T-helper 1 cell (primary cell): ENCODE results near the gene SEMA7A.

Experiments used
- DNase-seq, 5 donors: peaks; one replicate each; pipeline ENCODE4 v3.0.0-alpha.2; 2012 to 2020

SEMA7A gene

DNA sequence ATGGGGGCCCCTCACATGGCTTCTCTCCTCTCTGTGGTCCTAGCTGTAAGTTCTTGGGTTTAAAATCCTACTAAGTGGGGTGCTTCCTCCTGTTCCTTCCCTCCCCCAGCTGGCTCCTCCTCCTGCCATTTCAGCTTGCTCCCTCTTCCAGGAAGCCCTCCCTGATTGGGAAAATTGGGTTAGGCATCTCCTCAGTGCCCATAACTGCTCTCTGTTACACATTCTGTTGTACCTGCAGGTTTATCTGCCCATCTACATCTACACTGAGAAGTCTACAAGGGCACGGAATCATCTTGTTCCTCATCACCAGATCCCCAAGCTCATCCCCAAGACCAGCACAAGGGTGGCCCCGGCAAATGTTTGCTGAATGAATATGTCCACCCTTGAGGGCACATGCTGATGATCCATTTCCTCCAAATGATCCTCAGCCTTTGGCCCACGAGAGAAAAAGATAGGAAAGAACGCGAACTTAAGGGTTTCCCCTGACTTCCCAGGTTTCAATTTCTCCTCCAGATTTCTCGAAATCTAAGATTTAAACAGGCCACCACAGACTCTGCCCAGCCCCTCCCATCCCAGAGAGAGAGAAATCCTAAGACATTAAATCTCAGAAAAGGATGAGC is 3.9 kb downstream of the SEMA7A start:
- no peak for DNase-seq

DNA sequence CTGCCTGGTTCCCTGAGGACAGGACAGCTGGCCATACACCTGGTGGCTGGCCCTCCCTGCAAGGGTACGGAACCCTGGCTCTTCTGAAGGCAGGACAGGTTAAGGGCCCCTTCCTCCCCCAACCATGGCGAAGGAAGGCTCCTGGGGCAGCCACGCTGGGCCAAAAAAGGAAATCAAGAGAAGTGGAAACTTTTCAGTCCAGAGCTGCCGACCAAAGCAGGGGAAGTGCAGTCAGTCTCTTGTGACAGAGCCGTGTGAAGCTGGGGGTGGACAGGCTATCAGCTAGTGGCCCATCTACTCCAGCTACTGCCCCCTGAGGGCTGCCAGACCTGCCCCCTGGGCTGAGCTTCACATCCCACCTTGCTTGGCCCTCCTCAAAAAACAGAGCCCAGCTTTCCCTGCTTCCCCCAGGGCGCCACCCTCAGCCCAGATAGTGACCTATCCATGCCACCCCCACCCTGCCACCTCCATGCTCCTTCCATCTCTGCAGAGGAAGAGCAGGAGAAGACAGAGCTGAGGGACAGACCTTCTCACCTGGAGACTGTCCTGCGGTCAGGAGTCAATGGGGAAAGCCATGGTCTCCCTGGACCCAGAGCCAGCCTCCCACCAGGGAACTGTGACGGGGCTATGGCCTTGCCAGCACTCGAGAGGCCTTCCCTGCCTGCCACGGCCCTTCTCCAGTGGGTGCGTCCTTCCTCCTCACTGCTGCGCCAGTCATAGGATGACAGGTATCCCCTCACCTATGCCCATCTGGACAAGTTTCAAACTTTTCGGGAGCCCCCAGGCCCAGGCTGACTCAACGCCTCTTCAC is 4.6 kb downstream of the SEMA7A start:
- DNase-seq: no peak

DNA sequence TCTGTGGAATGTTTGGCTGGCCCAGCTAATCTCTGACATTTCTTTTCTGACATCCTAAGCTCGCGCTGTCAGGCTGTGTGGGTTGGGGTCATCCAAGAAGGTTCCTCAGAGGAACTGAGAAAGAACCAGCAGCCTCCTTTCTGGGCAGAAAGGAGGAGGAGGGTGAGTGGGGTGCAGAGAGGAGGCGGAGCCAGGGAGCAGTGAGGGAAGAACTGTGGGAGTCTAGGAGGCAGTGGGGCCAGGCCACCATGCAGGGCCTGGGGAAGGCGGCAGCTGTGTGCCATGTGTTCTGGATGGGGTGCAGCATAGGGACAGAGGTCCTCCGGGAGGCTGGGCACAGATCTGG is 5.3 kb downstream of the SEMA7A start:
- no peak for DNase-seq

DNA sequence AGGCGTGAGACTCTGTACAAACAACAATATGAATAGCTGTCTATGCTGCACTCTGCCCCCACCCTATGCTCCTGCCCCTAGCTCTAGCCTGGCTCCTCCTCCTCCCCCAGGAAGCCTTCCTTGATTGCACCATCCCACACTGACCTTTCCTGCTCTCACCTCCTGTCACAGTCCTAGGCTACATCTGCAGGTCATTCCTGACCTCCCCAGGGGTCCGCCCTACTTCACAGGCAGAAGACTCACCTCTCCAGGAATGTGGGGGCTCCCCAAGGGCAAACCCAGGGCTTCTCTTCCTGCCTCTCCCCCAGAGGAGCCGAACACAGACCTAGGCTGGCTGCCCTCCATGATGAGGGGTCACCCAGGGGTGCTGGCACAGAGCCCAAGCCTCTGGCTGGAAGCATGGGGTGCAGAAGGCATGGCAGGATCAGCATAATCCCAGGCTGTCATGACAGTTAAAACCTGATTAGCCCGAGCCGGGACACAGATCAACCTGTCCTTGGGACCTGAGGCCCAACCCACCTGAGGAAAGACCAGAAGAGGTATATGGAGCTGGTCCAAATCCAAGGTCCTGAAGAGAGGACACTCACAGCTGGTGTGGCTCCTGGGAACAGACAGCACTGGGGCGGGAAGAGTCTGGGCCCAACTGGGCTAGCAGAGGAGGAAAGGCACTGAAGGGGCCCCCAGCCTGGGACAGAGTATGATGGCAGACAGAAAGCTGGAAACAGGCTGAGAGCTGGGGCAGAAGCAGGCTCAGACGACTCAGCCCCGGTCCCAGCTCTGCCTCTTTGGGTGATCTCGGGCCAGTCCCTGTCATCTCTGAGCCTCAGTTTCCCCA is 5.9 kb downstream of the SEMA7A start:
- no peak for DNase-seq

DNA sequence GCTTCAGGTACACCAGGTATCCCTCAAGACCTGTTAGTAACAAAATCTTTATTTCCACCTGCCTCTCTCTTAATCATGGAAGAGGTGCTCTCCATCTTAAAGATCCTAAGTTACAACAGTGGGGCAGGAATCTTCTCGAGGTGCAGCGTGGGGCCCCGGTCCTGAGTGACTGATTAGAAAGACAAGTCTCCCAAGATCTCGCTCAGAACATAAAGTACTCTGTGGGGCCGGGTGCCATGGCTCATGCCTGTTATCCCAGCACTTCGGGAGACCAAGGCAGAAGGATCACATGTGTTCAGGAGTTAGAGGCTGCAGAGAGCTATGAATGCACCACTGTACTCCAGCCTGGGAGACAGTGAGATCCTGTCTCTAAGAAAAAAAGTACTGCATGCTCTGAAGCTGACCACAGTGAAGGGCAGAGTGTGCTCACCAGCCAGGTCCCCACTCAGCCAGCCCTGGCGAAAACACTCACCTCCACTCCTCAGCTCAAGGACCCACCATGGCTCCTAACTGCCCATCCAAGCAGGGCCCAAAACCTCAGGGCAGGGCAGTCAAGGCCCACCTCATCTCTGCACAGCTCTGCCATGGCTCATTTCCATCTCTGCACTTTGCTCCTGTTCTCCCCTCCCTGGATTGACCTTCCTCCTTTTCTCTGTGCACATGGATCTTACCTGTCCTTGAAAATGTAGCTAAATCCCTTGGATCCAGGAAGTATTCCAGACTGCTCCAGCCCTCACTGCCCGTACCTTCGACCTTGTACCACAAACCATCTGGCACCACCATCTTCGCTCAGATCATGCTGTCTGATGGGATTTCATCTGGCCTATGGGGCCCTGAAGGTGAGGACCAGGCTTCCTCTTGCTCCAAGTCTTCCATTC is 7.1 kb downstream of the SEMA7A start:
- no peak for DNase-seq

DNA sequence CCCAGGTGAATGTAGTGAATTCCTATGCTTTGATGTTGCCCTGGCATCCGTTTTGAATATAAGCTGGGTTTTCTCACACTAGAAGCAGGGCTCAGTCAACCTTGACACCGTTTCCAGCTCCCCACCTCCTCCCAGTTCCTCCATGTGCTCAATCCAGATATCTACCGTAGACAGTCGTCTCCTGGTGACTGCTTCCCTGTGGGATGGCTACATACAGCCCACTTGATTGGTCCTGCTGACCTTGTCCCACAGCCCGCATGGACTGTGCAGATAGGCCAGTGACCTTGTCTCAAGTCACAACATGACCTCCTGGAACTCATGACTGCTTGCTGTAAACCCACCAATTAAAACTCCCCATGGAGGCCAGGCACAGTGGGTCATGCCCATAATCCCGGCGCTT is 8.1 kb downstream of the SEMA7A start:
- no peak for DNase-seq

DNA sequence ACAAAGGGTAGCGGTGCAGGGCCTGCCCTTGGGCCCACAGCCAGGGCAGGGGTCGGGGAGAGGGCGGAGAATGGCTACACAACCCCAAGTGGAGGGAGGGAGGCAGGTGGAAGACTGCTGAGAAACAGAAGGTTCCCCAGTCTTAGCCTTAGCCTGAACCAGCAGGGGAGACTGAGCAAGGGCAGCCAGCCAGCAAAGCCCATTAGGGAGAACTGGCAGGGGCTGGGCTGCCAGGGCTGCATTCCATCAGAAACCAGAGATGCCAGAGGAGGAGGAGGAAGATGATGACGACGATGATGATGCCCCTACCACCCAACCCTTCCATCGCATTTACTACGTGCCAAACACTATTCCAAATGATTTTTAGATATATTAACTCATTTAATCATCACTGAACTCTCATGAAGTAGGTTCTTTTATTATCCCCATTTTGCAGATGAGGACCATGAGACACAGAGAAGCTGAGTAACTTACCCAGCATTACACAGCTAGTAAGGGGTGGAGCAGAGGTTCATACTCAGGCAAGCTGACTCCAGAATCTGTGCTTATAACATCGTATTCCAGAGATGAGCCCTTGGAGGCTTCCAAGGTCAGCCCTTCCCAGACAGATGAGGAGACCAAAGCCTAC is 8.7 kb downstream of the SEMA7A start:
- no peak for DNase-seq

DNA sequence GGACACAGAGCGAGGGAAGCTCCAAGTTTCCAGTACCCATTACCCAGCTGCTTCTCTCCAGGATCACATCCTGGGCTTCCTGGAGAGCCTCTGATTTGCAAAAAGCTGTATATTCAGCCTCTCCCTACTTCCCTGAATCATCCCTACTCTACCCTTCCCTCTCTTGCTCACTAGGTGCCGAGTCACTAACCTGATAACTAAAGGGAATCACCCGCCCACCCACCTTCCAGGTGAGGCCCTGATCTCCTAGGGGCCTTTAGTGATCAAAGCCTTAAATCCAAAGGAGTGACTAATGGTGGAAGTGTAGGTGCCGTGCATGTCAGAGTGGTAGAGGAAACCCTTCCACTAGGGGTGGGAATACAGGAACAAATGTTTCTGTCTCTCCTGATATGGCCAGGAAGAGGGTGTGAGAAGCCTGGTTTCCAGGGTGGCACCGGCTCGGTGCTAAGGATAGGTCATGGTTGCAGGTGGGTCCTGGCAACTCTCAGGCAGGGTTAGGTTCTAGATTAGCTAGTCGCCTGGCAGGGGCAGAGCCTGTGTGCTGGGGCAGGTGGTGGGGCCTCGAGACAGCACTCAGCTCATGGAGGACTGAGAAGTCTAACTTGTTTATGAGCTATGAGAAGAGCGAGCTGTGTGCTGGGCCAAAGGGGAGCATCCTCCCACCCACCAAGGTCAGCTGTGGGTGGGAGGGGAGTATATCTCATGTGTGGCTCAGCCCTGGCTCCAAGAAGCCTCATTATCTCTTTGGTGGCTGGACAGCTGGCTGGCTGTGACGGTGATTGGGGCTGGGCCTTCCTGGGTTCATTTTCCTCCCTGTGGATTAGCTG is 10.1 kb downstream of the SEMA7A start:
- no peak for DNase-seq

DNA sequence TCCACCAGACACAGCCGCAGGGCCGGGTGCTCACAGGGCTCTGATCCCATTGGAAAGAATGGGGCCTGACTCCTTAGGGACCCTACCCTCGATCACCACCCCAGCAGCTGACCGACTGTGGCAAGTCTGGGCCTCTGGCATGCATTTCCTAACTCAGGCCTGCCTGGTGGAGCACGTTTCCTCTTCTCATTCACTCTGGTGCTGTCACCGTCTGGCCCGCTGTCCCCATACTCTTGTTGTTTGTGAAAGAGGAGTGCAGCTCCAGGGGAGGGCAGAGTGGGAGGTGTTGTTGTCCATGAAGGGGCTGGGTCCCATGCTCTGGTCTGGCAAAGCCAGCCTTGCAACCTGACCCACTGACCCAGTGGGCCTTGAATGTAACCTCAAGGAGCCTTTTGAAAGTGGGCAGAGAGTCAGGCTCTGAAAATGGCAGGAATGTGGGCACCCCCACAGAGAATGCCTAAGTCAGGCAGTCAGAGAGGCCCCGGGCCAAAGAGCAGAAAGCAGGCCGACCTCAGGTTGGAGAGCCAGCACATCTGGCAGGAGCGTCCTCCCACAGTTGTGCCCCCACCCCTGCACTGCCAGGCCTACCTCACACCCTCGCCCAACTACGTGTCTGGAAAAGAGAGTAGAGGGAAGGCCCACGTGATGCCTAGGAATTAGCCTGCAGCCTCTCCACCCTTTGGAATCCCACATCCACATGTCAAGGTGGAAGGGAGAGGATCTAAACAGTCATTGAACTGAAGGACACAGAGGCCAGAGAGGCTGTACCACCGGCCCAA is 10.9 kb downstream of the SEMA7A start:
- no peak for DNase-seq

DNA sequence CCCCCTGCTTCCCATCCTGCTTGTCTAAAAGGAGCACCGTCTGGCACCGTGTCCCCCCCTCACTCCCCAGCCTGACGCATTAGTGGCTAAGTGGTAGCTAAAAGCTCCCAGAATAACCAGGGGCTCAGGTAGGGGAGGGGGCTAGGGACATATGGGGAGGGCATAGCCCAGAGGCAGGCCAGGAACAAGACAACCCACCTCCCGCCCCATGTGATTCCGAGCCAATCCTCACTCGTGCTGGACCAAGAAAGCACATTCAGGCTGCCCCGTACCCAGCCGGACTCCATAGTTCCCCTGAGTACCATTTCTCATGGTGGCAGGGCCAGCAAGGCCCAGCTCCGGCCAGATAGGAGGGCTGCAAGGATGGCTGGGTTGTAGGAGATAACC is 11.5 kb downstream of the SEMA7A start:
- no peak for DNase-seq

DNA sequence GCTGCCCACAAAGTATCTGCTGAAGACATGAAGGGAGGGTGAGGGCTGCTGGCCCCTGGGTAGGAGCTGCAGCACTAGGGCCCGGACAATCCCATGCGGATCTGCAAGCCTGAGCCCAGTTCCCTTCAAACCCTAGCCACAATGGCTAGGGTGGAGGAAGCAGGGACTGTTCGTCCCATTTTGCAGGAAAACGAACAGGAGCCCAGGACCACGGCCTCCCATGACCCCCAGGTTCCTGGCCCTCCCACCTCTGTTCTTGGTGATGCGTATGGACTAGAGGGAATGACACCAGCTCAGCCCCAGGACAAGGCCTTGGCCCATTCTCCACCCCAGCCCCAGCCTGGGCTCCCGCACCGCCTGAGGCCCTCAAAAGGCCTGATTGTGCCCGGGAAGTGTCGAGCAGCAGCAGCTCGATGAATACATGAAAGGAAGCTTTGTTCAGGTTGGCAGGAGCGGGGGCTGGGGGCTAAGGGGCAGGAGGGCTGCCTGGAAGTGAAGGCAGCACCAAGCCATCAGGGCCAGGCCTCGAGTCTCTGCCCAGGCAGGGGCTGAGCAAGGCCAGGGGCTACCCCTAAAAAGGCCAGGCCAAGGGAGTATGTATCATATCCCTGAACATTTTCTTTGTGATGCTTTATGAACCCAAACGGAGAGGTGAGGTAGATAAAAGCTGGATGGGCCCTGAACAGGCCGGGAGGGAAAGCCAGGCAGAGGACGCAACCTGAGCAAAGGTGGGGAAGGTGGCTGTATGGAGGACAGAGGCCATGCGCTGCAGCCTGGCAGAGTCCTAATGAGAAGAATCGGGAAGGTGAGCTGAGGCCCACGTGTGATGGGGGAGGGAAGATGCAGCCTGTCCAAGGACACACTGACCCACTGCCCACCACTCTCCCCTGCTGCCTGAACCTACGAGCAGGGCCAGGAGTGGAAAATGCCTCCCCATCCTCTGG is 12.2 kb downstream of the SEMA7A start:
- DNase-seq: no peak

DNA sequence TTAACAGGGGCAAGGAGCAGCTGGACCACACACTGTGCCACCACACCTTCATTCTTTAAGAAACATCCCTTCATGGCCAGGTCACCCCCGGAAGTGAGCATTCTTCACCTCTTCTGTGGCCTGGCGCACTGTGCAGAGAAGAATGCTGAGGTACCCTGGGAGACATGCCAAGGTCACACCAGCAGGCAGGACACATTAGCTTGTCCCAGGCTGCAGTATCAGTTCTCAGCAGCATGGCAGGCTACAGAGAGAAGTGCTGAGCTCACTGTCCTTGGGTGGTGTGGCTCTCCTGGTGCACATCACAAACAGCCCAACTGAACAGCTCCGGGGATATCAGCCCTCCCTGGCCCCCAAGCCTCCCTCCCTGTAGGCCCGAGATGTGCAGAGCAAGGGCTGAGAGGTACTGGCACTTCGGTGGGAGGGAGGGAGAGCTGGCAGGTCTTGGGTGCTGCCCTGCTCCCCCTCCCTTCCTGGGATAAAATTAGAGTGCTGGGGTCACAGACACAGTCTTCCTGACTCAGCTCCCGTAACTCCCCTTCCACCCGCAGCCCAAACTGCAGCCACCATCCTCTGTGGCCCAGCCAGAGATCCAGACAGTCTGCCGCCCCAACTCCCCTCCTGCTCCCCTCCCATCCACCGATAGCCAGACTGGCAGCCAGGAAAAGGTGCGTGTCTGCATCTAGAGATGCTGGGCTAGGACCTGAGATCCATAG is 13.4 kb downstream of the SEMA7A start:
- no peak for DNase-seq

DNA sequence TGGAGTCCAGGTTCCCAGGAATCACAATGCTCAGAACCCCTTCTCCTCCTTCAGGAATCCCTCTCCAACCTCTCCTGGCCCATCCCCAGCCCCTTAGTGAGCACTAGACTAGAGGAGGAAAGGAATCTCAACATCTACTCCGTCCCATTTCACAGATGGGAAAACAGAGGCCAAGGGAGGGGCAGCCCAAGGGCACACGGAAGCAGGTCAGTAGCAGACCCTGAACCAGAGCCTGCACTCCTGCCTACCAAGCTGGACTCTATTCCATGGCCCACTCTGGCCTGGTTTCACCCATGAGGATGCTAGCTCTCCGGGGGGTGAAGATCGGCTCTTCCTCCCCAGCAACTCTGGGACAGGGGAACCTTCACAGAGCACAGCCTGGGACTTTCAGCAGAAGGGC is 14.3 kb downstream of the SEMA7A start:
- DNase-seq: no peak

DNA sequence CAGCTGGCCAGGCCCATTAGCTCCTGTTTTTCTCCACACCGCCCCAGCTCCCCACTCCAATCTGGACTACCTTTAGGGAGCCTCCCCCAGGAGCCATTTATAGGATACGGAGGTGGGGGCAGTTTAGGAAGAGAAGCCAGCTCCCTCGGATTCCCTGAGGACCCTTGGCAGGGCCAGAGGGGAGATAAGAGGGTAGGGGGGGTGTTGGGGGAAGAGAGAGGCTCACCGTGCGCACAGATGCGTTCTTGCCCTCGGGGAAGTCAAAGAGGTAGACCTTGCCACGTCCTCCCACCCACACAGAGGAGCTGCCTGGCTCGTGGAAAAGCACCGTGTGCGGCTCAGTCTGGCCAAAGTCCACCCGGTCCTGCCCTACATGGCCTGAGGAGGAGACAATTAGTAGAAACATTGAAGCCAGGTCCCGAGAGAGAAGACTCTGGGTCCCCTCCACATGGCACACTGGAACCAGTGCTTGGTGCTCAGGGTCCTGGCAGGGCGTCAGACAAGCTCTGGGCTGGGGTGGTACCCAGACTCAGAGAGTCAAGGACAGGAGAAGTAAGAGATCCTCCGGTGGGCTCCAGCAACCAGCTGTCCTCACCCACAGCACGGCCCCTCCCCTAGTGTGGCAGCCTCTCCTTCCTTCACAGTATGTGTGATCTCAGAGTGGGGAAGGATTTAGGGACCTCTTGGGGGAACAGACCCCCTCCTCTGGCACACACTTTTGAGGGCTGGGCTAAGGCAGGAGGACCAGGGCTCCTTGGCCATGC is 15.0 kb downstream of the SEMA7A start:
- DNase-seq: no peak

DNA sequence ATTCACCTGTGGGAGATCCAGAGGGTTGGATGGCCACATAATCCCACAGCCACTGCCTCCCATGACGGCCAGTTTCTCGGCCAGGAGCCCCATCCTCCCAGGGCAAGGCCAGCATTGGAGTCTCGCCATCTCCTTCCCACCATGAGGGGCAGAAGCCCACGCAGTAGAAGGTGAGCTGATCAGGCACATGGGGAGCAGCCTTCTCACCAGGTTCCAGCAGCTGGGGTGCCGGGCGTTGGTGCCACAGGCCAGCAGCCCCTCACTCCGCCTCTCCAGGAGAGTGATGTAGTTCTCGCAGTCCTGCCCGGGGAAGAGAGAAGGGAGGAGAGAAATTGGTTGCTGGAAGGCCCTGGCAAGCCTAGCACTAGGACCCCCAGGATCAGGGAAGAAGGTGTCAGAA is 16.1 kb downstream of the SEMA7A start:
- DNase-seq: no peak

DNA sequence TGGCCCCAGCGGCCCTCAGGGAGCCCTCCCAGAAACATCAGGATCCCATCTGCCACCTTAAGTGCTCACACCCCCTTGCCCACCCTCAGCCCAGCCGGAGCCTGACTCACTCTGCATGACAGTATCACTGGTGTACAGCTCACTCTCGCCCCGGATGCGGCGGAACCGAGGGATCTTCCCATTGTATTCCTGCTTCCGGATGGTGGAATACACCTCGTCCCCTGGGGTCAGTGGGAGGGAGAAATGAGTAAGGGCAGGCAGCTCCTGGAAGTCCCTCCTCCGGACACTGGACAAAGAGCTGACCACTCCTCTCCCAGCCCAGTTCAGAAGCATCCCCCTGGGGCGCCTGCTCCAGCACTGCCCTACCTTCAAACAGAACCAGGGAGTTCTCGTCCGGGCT is 16.5 kb downstream of the SEMA7A start:
- no peak for DNase-seq

DNA sequence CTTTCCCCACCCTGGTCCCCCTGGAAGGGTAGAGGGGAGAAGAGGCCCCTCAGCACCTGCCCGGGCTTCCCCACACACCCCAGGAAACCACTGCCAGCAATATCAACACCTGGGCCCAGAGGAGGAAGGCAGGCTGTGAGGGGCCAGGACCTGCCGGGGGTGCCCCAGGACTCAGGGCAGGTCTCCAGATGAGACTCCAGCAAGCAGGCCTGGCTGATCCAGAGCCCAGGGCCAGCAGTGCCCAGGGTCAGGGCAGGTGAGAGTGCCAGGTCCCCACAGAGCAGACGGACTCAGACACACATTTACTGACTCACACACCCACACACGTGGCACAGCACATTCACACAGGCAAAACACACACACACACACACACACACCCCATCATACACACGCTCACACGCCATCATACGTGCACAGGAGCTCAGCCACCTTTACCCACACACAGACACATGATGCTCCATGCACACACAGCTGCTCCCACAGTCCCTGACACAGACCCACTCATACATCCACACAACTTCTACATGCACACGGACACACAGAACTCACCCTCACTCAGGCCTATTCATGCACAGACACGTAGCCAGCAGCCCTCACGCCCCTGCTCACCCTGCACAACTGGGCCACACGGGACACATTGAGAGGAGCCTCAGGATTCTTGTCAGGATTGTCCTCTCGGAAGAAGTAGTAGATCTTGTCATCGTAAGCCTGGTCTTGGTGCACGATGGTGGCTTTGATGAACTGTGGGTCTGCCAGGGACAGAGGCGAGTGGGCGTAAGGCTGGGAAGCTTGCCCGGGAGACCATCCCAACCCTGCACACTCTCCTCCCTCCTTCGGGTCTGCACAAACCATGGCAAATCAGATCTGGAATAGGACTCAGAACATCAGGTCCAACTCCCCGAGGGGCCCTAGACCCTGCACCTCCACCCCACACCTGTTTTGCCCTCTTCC is 17.5 kb downstream of the SEMA7A start:
- no peak for DNase-seq
